ENCODE measurements around the gene ASCC2. TPM values are rescaled to one million over a fixed set of nuclear protein-coding genes. Genes with fewer than 3 reads are reported as not detected.

ASCC2 gene
- total RNA-seq, 2 donors from 2014 or later, result 52.8 to 77.0 TPM

GRCh38 chr22:29793396-29793795, 44.7 kb downstream of the ASCC2 start:
- Histone ChIP-seq H3K9me3 (no peaks in the 10 kb centered on the region), H3K4me1 (no peaks in the 10 kb centered on the region), H3K27ac (no peak overlapping the region), H3K9ac (ENCODE audit: low read depth in 2 of 2, low read length in 2 of 2) (no peak overlapping the region), H3K27me3 (no peaks in the 10 kb centered on the region), H3K4me3 (no peak overlapping the region), H3K36me3 (peaks cover 12% of the 10 kb centered on the region)
- intact Hi-C loops (cut with DNase I), result no loop called here
- DNase-seq, result no peak
- no peak for TF ChIP-seq CTCF (IDR thresholded peaks at IDR 0.05)

GRCh38 chr22:29790061-29790460, 48.0 kb downstream of the ASCC2 start:
- no peak for TF ChIP-seq CTCF (IDR thresholded peaks at IDR 0.05)
- H3K9ac ChIP-seq (ENCODE audit: low read depth in 2 of 2, low read length in 2 of 2), result no peak overlapping the region
- H3K27me3 ChIP-seq, result no peaks in the 10 kb centered on the region
- H3K27ac ChIP-seq, result no peak overlapping the region
- intact Hi-C loops (cut with DNase I), result no loop called here
- DNase-seq, result no peak
- H3K4me1 ChIP-seq, result no peaks in the 10 kb centered on the region
- H3K9me3 ChIP-seq, result no peaks in the 10 kb centered on the region
- H3K4me3 ChIP-seq, result no peak overlapping the region
- peaks cover 12% of the 10 kb centered on the region for H3K36me3 ChIP-seq

DNA sequence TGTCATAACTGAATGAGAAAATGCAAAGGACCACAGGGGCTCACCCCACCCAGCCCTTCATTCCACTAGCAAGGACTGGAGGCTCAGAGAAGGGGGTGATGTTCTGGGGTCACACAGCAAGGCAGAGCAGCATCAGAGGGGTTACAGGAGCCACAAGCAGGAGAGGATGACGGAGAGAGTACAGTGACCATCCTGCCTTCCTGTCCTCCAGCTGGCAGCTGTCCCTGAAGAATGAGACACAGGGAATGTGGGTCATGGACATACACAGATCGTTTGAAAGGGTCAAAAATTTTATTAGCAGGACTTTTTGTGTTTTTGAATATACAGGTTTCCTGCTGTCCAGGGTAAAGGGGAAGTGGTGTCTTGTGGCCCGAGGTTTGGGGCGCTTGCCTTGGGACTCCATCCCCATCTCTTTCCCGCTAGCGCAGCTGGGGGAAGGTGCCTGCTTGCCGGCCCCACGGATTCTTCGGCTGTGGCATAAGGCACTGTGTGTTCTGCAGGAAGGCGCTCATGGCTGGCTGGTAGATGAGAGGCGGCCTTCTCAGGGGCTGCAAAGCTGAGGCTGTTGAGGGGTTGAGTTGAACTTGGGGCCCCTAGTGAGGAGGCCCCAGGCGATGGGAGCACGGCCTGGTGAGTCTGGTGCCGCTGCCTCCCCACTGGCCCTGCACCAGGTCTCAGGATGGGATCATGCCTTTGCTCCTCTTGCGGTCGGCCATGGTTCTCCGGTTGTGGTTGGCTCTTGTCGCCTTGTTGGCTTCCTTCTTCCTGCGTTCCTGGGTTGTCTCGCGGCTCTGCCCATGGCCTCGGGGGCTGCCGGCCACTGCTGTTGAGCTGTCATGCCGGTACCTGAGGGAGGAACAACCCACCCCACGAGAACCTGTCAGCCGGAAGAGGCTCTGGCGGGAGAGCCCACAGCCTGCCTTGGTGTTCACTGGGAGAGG, 49.5 kb downstream of the ASCC2 start:
- H3K9me3 ChIP-seq, result no peaks in the 10 kb centered on the region
- intact Hi-C loops (cut with DNase I), result no loop called here
- no peak overlapping the region for H3K27ac ChIP-seq
- no peak for DNase-seq
- no peak for TF ChIP-seq CTCF (IDR thresholded peaks at IDR 0.05)
- H3K4me3 ChIP-seq, result no peak overlapping the region
- H3K36me3 ChIP-seq, result peaks cover 12% of the 10 kb centered on the region
- H3K27me3 ChIP-seq, result no peaks in the 10 kb centered on the region
- H3K4me1 ChIP-seq, result no peaks in the 10 kb centered on the region
- H3K9ac ChIP-seq (ENCODE audit: low read depth in 2 of 2, low read length in 2 of 2), result no peak overlapping the region

DNA sequence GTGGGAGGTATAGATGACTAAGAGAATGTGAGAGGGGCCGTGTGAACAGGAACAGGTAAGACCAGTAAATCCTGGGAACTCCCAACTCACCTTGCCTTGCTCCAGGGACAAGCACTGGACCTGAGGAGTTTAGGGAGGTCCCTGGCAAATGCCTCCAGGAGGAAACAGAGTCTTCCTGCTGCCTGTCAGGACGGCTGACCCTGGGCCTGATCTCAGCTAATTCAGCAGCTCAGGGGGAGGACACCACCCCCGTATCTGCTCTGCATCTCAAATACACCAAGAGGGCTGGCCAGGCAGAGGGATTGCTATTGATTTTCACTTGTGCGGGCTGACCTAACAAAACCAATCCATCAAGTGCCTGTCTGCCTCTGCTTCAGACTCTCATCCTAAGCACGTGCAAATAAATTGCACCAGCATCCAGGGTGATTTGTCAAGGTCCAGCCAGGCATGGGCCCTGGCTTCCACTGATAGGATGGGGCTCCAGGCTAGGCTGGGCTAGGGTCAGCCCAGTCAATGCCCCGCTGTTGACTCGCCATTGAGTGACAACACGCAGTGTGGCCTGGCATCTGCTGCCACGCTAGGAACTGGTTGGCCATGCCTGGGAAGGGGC, 50.6 kb downstream of the ASCC2 start:
- DNase-seq, result no peak
- H3K4me1 ChIP-seq, result no peaks in the 10 kb centered on the region
- no peak overlapping the region for H3K9ac ChIP-seq (ENCODE audit: low read depth in 2 of 2, low read length in 2 of 2)
- no peaks in the 10 kb centered on the region for H3K9me3 ChIP-seq
- H3K4me3 ChIP-seq, result no peak overlapping the region
- H3K27ac ChIP-seq, result no peak overlapping the region
- no peak for TF ChIP-seq CTCF (IDR thresholded peaks at IDR 0.05)
- H3K36me3 ChIP-seq, result peaks cover 12% of the 10 kb centered on the region
- intact Hi-C loops (cut with DNase I), result no loop called here
- H3K27me3 ChIP-seq, result no peaks in the 10 kb centered on the region

DNA sequence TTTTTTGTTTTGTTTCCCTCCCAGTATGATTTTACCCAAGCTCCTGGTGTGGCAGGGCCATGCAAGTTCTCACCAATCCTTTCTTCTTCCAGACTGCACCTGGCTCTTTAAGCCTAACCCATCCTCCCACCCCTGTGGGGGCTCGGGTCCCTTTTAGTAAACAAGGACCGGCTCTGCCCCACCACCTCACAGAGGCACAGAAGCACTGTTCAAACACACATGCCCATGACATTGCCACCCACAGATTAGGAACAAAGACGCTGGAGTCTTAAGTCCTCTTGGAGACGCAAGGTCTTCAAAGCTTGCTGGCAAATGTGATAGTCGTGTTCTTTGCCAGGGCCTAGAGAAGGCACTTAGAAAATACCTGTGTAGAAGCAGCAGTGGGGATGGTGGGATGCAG, 52.0 kb downstream of the ASCC2 start:
- peaks cover 12% of the 10 kb centered on the region for H3K36me3 ChIP-seq
- no peaks in the 10 kb centered on the region for H3K9me3 ChIP-seq
- no peaks in the 10 kb centered on the region for H3K4me1 ChIP-seq
- intact Hi-C loops (cut with DNase I), result no loop called here
- H3K27ac ChIP-seq, result no peak overlapping the region
- DNase-seq, result no peak
- no peak for TF ChIP-seq CTCF (IDR thresholded peaks at IDR 0.05)
- H3K27me3 ChIP-seq, result no peaks in the 10 kb centered on the region
- H3K9ac ChIP-seq (ENCODE audit: low read depth in 2 of 2, low read length in 2 of 2), result no peak overlapping the region
- no peak overlapping the region for H3K4me3 ChIP-seq
